Measurements from ENCODE around the gene RPS5.

DNA sequence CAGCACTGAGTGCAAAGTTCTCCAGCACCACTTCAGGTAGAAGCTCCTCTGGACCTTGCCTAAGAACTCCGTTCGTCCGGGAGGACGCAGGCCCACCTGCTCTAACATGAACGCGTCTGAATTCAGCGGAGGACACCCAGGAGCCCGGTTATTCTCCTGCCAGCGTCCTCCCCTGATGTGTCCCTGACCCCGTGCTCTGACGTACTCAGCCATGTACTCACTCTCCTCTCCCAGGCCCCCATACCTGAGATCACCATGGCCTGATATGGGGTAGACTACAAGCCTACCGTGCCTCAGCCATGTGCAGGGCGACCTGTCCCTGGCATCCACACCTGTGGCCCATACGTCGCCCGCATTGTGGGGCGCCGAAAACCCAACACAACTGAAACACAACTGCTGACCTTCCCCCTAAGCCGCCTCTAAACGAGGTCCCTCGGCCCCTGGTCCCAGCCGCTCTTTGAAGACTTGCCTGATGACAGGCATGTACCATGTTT is 20.6 kb downstream of the RPS5 start:
- TF ChIP-seq, protein P1, sequence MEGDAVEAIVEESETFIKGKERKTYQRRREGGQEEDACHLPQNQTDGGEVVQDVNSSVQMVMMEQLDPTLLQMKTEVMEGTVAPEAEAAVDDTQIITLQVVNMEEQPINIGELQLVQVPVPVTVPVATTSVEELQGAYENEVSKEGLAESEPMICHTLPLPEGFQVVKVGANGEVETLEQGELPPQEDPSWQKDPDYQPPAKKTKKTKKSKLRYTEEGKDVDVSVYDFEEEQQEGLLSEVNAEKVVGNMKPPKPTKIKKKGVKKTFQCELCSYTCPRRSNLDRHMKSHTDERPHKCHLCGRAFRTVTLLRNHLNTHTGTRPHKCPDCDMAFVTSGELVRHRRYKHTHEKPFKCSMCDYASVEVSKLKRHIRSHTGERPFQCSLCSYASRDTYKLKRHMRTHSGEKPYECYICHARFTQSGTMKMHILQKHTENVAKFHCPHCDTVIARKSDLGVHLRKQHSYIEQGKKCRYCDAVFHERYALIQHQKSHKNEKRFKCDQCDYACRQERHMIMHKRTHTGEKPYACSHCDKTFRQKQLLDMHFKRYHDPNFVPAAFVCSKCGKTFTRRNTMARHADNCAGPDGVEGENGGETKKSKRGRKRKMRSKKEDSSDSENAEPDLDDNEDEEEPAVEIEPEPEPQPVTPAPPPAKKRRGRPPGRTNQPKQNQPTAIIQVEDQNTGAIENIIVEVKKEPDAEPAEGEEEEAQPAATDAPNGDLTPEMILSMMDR (IDR thresholded peaks at IDR 0.05) = no peak
- TF ChIP-seq POLR2A (IDR thresholded peaks at IDR 0.05) = no peak
